LNCAP (cell line): ENCODE data around the gene CLSTN2.

ENCODE experiments used
- TF ChIP-seq, protein P1 (sequence below): fragments of 450-650 bp; IDR thresholded peaks from 2 replicates; pipeline ENCODE4 v1.5.1; 2017; ENCODE audit warnings: mild to moderate bottlenecking

Gene CLSTN2

GRCh38 chr3:140100479-140100878 lies 165.5 kb downstream of the CLSTN2 start:
- TF ChIP-seq, protein P1, sequence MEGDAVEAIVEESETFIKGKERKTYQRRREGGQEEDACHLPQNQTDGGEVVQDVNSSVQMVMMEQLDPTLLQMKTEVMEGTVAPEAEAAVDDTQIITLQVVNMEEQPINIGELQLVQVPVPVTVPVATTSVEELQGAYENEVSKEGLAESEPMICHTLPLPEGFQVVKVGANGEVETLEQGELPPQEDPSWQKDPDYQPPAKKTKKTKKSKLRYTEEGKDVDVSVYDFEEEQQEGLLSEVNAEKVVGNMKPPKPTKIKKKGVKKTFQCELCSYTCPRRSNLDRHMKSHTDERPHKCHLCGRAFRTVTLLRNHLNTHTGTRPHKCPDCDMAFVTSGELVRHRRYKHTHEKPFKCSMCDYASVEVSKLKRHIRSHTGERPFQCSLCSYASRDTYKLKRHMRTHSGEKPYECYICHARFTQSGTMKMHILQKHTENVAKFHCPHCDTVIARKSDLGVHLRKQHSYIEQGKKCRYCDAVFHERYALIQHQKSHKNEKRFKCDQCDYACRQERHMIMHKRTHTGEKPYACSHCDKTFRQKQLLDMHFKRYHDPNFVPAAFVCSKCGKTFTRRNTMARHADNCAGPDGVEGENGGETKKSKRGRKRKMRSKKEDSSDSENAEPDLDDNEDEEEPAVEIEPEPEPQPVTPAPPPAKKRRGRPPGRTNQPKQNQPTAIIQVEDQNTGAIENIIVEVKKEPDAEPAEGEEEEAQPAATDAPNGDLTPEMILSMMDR: no peak

GRCh38 chr3:140103166-140103565 lies 168.2 kb downstream of the CLSTN2 start:
- TF ChIP-seq, protein P1: no peak

DNA sequence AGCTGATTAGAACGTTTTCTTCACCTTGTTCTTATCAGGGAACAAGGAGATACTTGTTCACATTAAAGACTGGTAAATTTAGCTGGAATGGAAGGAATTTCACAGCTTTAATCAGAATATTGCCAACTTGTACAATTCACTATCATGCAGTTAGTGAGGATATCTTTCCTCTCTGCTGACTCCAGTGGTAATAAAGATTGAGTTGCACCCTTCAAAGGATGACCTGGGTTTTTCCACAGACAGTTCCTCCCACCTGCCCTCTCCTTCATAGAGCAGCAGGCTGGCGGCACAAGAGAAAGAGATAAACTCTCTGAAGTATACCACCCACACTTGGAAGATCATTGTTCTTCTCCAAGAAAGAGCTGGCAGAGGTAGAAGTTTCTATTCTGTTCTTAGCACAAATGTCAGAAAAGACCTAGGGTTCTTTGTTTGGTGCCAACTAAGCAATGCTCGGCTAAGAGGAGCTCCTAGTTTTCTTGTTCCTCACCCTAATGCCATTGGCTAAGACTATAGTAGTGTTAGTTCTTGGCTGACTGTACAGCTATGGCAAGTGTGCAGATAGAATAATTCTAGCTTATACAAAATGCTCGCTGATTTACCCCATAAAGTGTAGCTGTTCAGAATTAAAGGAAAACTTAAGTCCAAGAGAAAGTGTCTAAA lies 169.1 kb downstream of the CLSTN2 start:
- TF ChIP-seq, protein P1: no peak

DNA sequence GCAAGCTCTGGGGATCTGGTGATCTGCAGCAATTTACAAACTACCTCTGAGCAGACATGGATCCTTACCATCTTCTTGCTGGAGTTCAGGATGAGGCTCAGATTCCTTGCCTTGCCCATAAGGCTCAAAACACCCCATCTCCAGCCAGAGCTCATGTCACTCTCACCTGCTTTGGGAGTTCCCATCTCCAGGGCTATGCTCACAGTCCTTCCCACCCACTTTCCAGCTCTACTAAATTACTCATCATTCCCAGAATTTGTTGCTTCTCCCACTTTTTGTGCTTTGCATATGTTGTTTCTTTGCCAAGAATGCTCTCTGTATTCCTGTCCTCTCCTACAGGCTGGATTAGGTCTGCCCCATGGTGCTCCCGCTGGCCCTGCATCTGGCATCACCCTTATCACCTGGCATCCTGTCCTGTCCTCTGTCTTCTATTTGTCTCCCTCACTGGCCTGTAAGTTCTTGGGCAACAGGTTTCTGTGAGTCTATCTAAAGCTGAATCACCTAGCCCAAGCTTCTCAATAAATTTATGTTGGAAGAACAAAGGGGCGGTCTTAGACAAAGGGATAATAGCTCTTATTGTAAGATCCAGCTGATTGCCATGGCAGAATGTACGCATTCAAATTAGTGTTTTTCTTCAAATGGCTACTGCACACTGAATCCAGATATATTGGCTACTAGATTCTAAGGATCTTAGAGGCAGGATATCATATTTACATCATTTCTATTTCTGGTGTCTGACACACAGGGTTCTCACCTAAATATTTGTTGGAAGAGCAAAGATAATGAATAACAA lies 179.2 kb downstream of the CLSTN2 start:
- TF ChIP-seq, protein P1: no peak

DNA sequence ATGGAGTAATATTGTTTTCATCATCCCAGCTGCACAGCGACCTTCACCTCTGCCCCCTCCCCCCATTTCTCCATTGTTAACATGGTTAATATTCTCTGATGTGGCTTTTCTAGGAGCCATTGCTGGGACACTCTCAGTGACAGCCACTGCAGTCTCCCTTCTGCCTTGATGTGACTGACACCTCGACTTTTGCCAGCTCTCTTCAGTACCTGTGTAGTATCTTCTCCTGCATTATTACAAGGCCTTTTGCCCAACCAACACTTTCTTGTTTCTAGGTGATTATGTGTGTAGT lies 179.8 kb downstream of the CLSTN2 start:
- TF ChIP-seq, protein P1: no peak

- TF ChIP-seq, protein P1: no peak
These were observed 182.1 kb downstream of the CLSTN2 start for GRCh38 chr3:140117096-140117526.

DNA sequence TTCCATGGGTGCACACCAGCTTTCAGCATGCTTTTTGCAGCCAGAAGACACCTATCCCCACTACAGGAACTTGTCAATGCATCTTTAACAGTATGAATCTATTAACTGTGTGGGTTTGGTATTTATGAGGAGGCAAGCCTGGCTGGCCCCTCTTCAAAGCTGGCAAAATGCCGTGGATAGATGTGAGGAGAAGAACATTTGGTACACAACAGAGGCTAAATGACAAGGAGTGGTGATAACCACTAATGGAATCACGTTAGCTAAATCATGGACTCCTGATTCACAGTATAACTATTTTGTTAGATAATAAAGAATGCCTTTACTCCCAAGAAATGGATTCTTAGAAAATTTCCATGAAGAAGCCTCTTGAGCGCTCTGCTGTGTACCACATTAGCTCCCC lies 187.2 kb downstream of the CLSTN2 start:
- TF ChIP-seq, protein P1: no peak
